Neural progenitor cell (in vitro differentiated cells): ENCODE data around the gene SAMD10. TPM values are rescaled to one million over a fixed set of nuclear protein-coding genes. Genes with fewer than 3 reads are reported as not detected.

Source experiments
- DNase-seq: peaks from one replicate; pipeline ENCODE4 v3.0.0-alpha.2; 2016; ENCODE audit warnings: low spot score
- H2AFZ ChIP-seq: fragments of 200-600 bp; sonication (generic); replicated peaks from 2 replicates; pipeline ENCODE4 v1.6.1; 2016; ENCODE audit warnings: antibody characterized with exemption
- H3F3A ChIP-seq: fragments of 200-600 bp; sonication (generic); 2 replicates; pipeline ENCODE4 v1.6.1; 2016; ENCODE audit warnings: antibody characterized with exemption, low read depth
- H3K27ac ChIP-seq: fragments of 200-600 bp; sonication (generic); 2 replicates; pipeline ENCODE4 v1.5.1; 2016; ENCODE audit warnings: mild to moderate bottlenecking
- H3K27me3 ChIP-seq: fragments of 200-600 bp; sonication (generic); 2 replicates; pipeline ENCODE4 v1.6.1; 2016; ENCODE audit warnings: mild to moderate bottlenecking, moderate library complexity
- H3K36me3 ChIP-seq: fragments of 200-600 bp; sonication (generic); 2 replicates; pipeline ENCODE4 v1.5.1; 2016
- H3K4me1 ChIP-seq: fragments of 200-600 bp; sonication (generic); 2 replicates; pipeline ENCODE4 v1.6.1; 2016; ENCODE audit warnings: mixed run types
- H3K4me2 ChIP-seq: fragments of 200-600 bp; sonication (generic); 2 replicates; pipeline ENCODE4 v1.6.1; 2016
- H3K4me3 ChIP-seq: fragments of 200-600 bp; sonication (generic); 2 replicates; pipeline ENCODE4 v1.5.1; 2016
- H3K79me2 ChIP-seq: fragments of 200-600 bp; sonication (generic); 2 replicates; pipeline ENCODE4 v1.6.1; 2016; ENCODE audit warnings: low read depth
- H3K9ac ChIP-seq: fragments of 200-600 bp; sonication (generic); 2 replicates; pipeline ENCODE4 v1.6.1; 2016
- H3K9me3 ChIP-seq: fragments of 200-600 bp; sonication (generic); 2 replicates; pipeline ENCODE4 v1.5.1; 2016; ENCODE audit warnings: low read depth
- H4K20me1 ChIP-seq: fragments of 200-600 bp; sonication (generic); 2 replicates; pipeline ENCODE4 v1.6.1; 2016; ENCODE audit warnings: low read depth
- H3K27ac Mint-ChIP-seq: 3 replicates; pipeline ENCODE4 v1.8.0; 2021; ENCODE audit warnings: mixed read lengths
- H3K27me3 Mint-ChIP-seq: 2 replicates; pipeline ENCODE4 v1.8.0; 2022; ENCODE audit warnings: low read depth, mild to moderate bottlenecking, inconsistent platforms, moderate library complexity, mixed read lengths; ENCODE audit not compliant: insufficient read depth
- H3K36me3 Mint-ChIP-seq: 3 replicates; pipeline ENCODE4 v1.8.0; 2021; ENCODE audit warnings: mixed read lengths
- H3K4me1 Mint-ChIP-seq: 3 replicates; pipeline ENCODE4 v1.8.0; 2021; ENCODE audit warnings: mixed read lengths
- H3K4me3 Mint-ChIP-seq: 3 replicates; pipeline ENCODE4 v1.8.0; 2021; ENCODE audit warnings: mild to moderate bottlenecking, moderate library complexity, mixed read lengths
- H3K9me3 Mint-ChIP-seq: 3 replicates; pipeline ENCODE4 v1.8.0; 2020; ENCODE audit warnings: mixed read lengths
- CTCF ChIP-seq: fragments of 200-600 bp; sonication (generic); IDR thresholded peaks from 2 replicates; pipeline ENCODE4 v1.5.1; 2017; ENCODE audit warnings: antibody characterized with exemption, mild to moderate bottlenecking
- EZH2 ChIP-seq: fragments of 200-600 bp; sonication (generic); IDR thresholded peaks from 2 replicates; pipeline ENCODE4 v1.6.1; 2017; ENCODE audit warnings: antibody characterized with exemption, mild to moderate bottlenecking, moderate library complexity
- EZH2phosphoT487 ChIP-seq: fragments of 200-600 bp; sonication (generic); IDR thresholded peaks from 2 replicates; pipeline ENCODE4 v1.6.1; 2017; ENCODE audit warnings: antibody characterized with exemption
- total RNA-seq: library from RNA; depleted of rRNA; stranded (reverse); fragments of >200 nt; gene quantifications from 2 replicates; pipeline ENCODE4 v1.2.3, GENCODE V29; 2015; ENCODE audit warnings: low replicate concordance

Gene SAMD10
- total RNA-seq, 1 donor from 2014 or later = 0.19 TPM

GRCh38 chr20:63964412-63964811 lies 15.0 kb downstream of the SAMD10 start:
- Mint-ChIP-seq H3K4me3 (no peak overlapping the region), H3K27me3 (peaks cover 2% of the 10 kb centered on the region), H3K4me1 (peaks cover 6% of the 10 kb centered on the region), H3K36me3 (peaks cover 2% of the 10 kb centered on the region), H3K27ac (no peak overlapping the region), H3K9me3 (no peaks in the 10 kb centered on the region)
- Histone ChIP-seq H3F3A (no peaks in the 10 kb centered on the region), H3K4me1 (peaks cover 6% of the 10 kb centered on the region), H4K20me1 (peaks cover 1% of the 10 kb centered on the region), H3K27ac (no peak overlapping the region), H3K79me2 (peaks cover 11% of the 10 kb centered on the region), H3K9me3 (no peaks in the 10 kb centered on the region), H2AFZ (no peak overlapping the region), H3K4me2 (no peak overlapping the region), H3K27me3 (no peaks in the 10 kb centered on the region), H3K4me3 (no peak overlapping the region), H3K9ac (no peak overlapping the region), H3K36me3 (no peaks in the 10 kb centered on the region)
- no peak for TF ChIP-seq CTCF
- no peak for TF ChIP-seq EZH2phosphoT487
- no peak for TF ChIP-seq EZH2
- DNase-seq = no peak

- H3K36me3 Mint-ChIP-seq = peaks cover 2% of the 10 kb centered on the region
- no peak overlapping the region for H3K4me2 ChIP-seq
- H3K9ac ChIP-seq = no peak overlapping the region
- H3K79me2 ChIP-seq = peaks cover 8% of the 10 kb centered on the region
- peaks cover 8% of the 10 kb centered on the region for H3K4me1 Mint-ChIP-seq
- H4K20me1 ChIP-seq = peaks cover 7% of the 10 kb centered on the region
- peaks cover 2% of the 10 kb centered on the region for H3K27me3 Mint-ChIP-seq
- H3F3A ChIP-seq = peaks cover 5% of the 10 kb centered on the region
- no peaks in the 10 kb centered on the region for H3K9me3 Mint-ChIP-seq
- peaks cover 9% of the 10 kb centered on the region for H3K4me1 ChIP-seq
- H3K36me3 ChIP-seq = no peaks in the 10 kb centered on the region
- H3K27ac Mint-ChIP-seq = no peak overlapping the region
- H3K27ac ChIP-seq = no peak overlapping the region
- TF ChIP-seq CTCF = no peak
- TF ChIP-seq EZH2phosphoT487 = no peak
- no peak for TF ChIP-seq EZH2
- no peaks in the 10 kb centered on the region for H3K9me3 ChIP-seq
- no peak overlapping the region for H2AFZ ChIP-seq
- H3K4me3 Mint-ChIP-seq = no peak overlapping the region
- no peak for DNase-seq
- no peaks in the 10 kb centered on the region for H3K27me3 ChIP-seq
- H3K4me3 ChIP-seq = no peak overlapping the region
These were observed 15.6 kb downstream of the SAMD10 start for GRCh38 chr20:63963784-63964301.

GRCh38 chr20:63963348-63963741 lies 16.1 kb downstream of the SAMD10 start:
- Histone ChIP-seq H3K4me3 (no peak overlapping the region), H3K36me3 (no peaks in the 10 kb centered on the region), H3K27ac (no peak overlapping the region), H4K20me1 (peaks cover 12% of the 10 kb centered on the region), H3K4me1 (peaks cover 10% of the 10 kb centered on the region), H3K27me3 (no peaks in the 10 kb centered on the region), H3K79me2 (peaks cover 3% of the 10 kb centered on the region), H3K9ac (no peak overlapping the region), H3F3A (peaks cover 10% of the 10 kb centered on the region), H3K9me3 (no peaks in the 10 kb centered on the region), H3K4me2 (no peak overlapping the region), H2AFZ (no peak overlapping the region)
- Mint-ChIP-seq H3K9me3 (no peaks in the 10 kb centered on the region), H3K4me1 (peaks cover 8% of the 10 kb centered on the region), H3K36me3 (peaks cover 2% of the 10 kb centered on the region), H3K4me3 (no peak overlapping the region), H3K27ac (no peak overlapping the region), H3K27me3 (peaks cover 4% of the 10 kb centered on the region)
- no peak for DNase-seq
- no peak for TF ChIP-seq CTCF
- no peak for TF ChIP-seq EZH2
- no peak for TF ChIP-seq EZH2phosphoT487
